Posterior vena cava (tissue), 2 donors: Measurements from ENCODE around the gene KIF12. TPM values are rescaled to one million over a fixed set of nuclear protein-coding genes. Genes with fewer than 3 reads are reported as not detected.
"Not testable (repeated sequence)": the region's sequence is repeated elsewhere in the genome, so short reads cannot be mapped to it uniquely, and the experiment has no call there.

Source experiments
- DNase-seq: peaks from one replicate; pipeline ENCODE4 v3.0.0-alpha.2; 2020; ENCODE audit warnings: low spot score
- intact Hi-C, 2 donors: fragments of 100-400 bp; cut with DNase I; formaldehyde crosslinking; loops; one replicate each; pipeline versions ENCODE4 v1.14.1 to v1.14.2; 2022 to 2023
- total RNA-seq, 2 donors: library from RNA; stranded (reverse); fragmentation: NEBNext Ultra II Directional; extraction: Animal tissue kit (Norgen Biotek cat#: 25700); gene quantifications; one replicate each; pipeline ENCODE4 v1.2.1, GENCODE V29; 2021
- donor health status: DM: yes; HTN: yes; CAD: no.
- donor health status: DM: yes; HTN: yes; CAD: no.

KIF12 gene
- total RNA-seq, 2 donors from 2014 or later, result not detected

DNA sequence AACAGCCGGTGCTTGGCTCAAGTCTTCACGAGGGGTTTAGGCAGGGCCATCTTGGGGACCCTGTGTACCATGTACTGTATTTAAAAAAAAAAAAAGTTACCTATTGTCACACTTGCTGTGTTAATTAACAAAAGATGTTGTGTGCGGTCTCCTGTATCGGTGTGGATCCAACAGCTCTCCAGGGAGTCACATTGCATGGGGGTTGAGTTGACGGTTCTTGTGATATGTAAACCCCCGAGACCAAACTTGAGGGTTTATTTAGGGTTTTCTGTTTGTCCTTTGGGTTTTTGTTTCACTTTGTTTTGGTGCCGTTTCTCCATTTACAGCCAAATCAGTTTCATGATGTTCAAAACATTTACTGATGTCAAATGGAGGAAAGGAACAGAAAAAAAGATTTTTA lies 43.2 kb downstream of the KIF12 start:
- intact Hi-C loops, result no loop called here
- no peak for DNase-seq

DNA sequence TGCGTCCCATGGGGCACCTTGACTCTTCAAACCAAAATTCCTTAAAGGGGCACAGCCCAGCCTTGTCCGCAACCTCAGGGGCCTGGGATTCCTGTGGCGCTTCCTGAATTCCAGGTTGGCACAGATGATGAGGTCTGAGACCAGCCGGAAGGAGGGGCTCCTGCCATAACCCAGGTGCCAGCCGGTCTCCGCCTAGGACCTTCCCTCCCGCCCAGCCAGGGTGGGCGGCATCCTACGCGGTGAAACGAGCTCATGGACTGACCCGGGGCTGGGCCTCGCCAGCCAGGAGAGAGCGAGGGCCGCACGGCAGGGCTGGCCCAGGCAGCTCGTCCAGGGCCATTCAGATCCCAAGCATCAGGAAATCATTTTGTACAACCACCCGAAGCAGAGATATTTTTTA lies 44.0 kb downstream of the KIF12 start:
- intact Hi-C loops, result no loop called here
- peak; percentile 44 for DNase-seq

DNA sequence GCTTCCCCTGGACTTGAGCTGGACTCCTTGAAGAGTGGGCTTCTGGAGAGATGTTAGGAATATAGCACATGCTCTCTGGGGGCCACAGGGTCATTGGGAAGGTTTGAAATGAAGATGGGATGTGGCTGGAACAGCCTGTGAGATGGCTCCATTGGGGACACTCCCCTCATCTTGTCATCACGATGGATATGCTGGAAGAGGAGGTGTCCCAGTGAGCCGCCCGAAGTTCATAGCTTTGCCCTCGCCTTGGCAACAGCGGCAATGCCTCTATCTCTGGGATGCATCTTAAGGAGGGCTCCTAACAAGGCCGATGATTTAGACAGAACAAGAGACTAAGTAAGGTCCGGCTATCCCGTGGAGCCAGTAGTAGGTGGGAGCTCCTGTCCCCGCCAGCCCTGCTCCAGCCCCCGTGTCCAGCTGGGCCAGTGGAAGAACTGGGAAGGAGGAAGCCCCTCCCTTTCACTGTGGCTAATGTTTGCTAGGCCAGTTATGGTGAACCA lies 44.9 kb downstream of the KIF12 start:
- peak; percentile 36 for DNase-seq
- intact Hi-C loops, result no loop called here

DNA sequence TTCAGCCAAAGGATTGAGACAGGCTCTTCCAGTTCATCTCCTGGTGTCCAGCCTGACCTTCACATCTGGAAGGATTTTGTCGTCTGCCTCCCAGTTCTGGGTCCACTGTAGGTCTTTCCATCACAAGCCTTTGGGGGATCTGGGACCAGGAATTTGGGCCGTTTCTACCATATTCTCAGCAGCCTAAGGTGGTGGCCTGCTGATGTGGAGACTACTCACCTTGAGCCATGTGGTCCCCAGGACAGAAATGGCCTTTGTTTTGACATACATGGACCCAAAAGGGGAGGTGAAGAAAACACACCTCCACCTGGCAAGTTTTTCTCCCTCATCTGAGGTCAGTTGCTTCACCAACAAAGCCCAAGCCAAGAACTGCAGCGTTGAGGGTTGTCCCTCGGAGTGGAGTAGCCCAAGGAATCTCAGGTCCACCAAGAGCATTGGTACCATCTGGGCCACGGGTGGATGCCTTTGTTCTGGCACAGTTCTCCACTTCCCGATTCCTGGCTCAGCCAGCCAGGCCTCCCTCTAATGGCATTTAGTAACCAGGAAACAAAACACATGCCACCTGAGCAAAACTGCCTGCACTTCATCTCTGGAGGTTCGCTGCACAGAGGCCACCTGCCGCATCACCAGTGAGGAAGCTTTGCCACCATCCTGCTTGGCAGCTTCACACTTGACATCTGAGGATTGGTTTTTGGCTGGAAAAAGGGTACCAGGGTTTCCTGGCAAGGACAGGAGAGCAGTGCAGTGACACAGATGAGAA lies 45.7 kb downstream of the KIF12 start:
- intact Hi-C loops, result no loop called here
- DNase-seq, result peak; percentile 49

DNA sequence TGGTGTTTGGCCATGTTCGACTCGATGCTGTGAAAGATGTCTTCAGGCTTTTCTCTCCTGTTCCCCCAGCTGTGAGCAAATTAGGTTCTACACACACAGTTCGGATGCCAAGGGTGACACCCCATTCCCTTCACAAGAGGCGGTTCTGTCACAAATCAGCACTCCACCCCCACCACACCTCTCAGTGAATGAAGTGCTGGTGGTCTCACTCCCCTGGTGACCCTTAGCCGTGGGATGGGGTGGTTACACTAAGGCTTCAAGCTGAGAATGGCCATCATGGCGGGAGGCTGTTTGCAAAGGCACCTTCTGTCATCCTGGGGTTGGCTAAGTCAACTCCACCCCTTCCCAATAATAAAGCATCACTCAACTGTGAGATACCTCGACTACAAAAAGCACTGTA lies 47.4 kb downstream of the KIF12 start:
- peak; percentile 17 for DNase-seq
- intact Hi-C loops, result no loop called here

DNA sequence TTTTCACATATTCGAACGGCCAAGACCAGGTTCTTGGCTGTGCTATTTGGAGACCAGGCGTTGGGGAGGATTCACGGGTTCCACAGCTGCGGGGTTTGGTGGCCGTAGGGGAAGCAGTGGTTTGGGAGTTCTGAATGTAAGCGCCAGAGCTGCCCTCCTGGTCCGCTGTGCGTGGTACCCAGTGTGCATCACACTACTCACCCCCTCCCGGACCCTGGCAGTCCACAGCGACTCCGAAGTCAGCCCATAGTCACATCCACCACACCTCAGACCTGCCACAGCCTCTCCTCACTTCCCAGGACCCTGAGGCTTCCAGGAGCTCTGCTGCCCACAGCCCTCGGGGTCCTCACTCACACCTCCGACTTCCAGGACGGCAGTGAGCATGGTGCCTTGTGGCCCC lies 47.8 kb downstream of the KIF12 start:
- DNase-seq, result peak; percentile 52
- intact Hi-C loops, result no loop called here

DNA sequence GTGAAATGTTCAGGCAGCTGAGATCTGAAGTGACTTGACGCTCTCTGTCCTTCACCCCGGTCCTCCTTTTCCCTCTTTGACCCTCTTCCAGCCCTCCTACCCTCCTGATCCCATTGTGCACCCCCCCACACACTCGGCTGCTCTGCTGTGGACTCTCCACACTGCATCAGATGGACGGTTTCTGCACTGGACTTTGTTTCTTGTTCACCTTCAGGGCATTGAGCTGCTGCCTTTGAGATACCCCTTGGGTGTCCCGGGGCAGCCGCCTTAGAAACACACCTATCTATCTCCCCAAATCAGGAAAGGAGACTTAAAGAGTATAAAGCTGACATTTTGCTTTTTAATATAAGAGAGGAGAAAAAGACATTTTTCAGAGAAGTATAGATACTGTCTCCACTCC lies 48.4 kb downstream of the KIF12 start:
- DNase-seq, result peak; percentile 41
- intact Hi-C loops, result no loop called here

DNA sequence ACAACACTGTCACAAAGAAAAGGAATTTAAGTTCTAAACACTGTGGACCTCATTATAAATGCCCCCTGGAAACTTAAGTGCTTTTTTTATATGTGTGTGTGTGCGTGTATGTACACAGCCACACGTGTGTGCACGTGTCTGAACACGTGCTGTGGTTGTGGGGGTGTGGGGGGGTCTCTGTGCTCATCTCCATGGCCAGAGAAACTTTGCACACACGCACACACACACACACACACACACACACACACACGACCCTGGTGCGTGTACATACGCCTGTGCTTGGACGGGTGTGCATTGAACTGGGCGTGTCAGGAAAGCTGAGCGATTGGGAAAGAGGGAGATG lies 48.9 kb downstream of the KIF12 start:
- intact Hi-C loops, result no loop called here
- peak; percentile 20 for DNase-seq

DNA sequence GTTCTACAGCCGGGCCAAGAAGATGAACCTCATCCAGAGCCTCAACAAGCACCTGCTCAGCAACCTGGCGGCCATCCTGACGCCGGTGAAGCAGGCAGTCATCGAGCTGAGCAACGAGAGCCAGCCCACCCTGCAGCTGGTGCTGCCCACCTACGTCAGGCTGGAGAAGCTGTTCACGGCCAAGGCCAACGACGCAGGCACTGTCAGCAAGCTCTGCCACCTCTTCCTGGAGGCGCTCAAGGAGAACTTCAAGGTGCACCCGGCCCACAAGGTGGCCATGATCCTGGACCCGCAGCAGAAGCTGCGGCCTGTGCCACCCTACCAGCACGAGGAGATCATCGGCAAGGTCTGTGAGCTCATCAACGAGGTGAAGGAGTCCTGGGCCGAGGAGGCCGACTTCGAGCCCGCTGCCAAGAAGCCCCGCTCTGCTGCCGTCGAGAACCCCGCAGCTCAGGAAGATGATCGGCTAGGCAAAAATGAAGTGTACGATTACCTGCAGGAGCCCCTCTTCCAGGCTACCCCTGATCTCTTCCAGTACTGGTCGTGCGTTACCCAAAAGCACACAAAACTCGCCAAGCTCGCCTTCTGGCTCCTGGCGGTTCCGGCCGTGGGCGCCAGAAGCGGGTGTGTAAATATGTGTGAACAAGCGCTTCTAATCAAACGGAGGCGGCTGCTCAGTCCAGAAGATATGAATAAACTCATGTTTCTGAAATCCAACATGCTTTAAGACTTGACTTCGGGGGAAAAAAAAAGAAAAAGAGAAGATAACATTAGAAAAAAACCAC lies 49.5 kb downstream of the KIF12 start:
- peak; percentile 67 for DNase-seq
- intact Hi-C loops, result no loop called here

DNA sequence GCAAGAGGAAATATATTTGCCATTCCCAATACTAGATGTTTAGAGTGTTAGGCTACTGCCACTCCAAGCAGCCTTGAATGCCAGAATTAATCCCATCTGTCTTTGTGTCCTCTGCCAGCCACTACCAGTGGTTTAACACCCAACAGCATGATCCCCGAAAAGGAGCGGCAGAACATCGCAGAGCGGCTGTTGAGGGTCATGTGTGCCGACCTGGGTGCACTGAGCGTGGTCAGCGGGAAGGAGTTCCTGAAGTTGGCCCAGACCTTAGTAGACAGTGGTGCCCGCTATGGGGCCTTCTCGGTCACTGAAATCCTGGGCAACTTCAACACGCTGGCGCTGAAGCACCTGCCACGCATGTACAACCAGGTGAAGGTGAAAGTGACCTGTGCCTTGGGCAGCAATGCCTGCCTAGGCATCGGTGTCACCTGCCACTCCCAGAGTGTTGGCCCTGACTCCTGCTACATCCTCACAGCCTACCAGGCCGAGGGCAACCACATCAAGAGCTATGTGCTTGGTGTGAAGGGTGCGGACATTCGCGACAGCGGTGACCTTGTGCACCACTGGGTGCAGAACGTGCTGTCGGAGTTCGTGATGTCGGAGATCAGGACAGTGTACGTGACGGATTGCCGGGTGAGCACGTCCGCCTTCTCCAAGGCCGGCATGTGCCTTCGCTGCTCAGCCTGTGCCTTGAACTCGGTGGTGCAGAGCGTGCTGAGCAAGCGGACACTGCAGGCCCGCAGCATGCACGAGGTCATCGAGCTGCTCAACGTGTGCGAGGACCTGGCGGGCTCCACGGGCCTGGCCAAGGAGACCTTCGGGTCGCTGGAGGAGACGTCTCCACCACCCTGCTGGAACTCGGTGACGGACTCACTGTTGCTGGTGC lies 50.3 kb downstream of the KIF12 start:
- intact Hi-C loops, result no loop called here

DNA sequence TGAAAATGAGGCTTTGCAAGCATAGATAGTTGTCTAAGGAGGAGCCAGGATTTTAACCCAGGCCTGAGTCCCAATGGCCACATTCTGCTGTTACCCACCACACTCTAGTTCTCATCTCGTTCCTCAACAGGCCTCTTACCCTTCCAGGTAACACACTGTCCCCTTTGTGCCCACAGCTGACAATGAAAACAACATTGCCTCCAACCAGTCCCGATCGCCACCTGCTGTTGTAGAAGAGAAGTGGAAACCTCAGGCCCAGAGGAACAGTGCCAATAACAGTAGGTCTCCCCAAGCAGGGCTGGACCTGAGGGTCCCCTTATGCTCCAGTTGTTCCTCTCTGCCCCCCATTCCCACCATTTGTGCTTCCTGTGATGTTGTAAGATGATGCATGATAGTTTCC lies 51.4 kb downstream of the KIF12 start:
- intact Hi-C loops, result no loop called here

More for the DNA sequence above, 50.3 kb downstream of the KIF12 start:
- peak; percentile 69 for DNase-seq

DNA sequence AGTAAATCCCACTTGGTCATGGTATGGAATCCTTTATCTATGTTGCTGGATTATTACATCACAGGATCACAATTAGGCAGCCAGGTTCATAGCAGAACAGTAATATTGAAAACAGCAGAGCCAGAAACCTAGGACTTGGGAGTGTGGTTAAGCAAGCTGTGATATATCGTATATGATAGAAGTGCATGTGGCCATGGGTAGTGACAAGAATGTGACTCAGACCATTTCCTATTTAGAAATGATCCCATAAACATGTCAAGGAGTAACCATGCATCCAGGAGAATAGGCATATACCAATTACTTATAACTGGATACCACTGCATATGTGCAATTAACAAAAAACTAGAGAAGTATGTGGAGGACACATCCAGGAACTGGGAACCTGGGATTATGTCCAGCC lies 52.2 kb downstream of the KIF12 start:
- intact Hi-C loops, result no loop called here

More for the DNA sequence above, 51.4 kb downstream of the KIF12 start:
- peak; percentile 26 for DNase-seq

DNA sequence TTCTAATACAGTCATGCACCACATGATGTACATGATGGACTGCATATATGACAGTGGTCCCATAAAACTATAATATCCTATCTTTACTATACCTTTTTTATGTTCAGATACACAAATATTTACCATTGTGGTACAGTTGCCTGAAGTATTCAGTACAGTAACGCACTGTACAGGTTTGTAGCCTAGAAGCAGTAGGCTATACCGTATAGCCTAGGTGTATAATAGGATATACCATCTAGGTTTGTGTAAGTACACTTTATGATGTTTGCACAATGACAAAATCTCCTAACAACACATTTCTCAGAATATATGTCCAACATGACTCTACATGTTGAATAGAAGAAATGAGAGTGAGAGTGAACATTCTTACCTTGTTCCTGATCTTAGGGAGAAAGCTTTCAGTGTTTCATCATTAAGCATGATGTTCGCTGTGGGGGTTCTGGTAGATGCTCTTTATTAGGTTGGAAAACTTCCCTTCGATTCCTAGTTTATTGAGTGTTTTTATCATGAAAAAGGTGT lies 52.8 kb downstream of the KIF12 start:
- no peak for DNase-seq
- intact Hi-C loops, result no loop called here

More for the DNA sequence above, 52.2 kb downstream of the KIF12 start:
- peak; percentile 12 for DNase-seq

DNA sequence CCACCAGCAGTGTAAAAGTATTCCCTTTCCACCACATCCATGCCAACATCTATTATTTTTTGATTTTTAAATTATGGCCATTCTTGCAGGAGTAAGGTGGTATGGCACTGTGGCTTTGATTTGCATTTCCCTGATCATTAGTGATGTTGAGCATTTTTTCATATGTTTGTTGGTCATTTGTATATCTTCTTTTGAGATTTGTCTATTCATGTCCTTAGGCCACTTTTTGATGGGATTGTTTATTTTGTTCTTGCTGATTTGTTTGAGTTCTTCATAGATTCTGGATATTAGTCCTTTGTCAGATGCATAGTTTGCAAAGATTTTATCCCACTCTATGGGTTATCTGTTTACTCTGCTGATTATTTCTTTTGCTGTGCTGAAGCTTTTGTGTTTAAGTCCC lies 55.4 kb downstream of the KIF12 start:
- intact Hi-C loops, result loop anchor here in 1 of 2 donors (2.0 kb wide), 1 partner anchor 65 kb away; no protein-coding TSS in a partner anchor
- DNase-seq, result not testable (repeated sequence)

Other genes with a start within 250 kb of the KIF12 start
- 1 to 10 TPM; 7.2 to 9.2 TPM for gene ZNF618, start 223.0 kb downstream of the KIF12 start, total RNA-seq
- under 1 TPM in 1 of 2 donors, not detected in 1; 0.65 TPM for gene AMBP, start 21.0 kb downstream of the KIF12 start, total RNA-seq
- 1 to 10 TPM; 6.7 to 8.1 TPM for gene COL27A1, start 56.2 kb upstream of the KIF12 start, total RNA-seq
- gene ORM1, start 223.8 kb upstream of the KIF12 start, total RNA-seq, result 1 to 10 TPM in 1 of 2 donors, not detected in 1; 1.8 TPM
- gene ORM2, start 230.6 kb upstream of the KIF12 start, total RNA-seq, result not detected